Neural crest cell (in vitro differentiated cells): ENCODE measurements around the gene ECT2. TPM values are rescaled to one million over a fixed set of nuclear protein-coding genes. Genes with fewer than 3 reads are reported as not detected.

Experiments
- DNase-seq: peaks from one replicate; pipeline ENCODE4 v3.0.0; 2021; ENCODE audit warnings: low read depth, mixed read lengths, low spot score
- H3K27ac Mint-ChIP-seq: one replicate; pipeline ENCODE4 v1.8.0; 2021; ENCODE audit warnings: mild to moderate bottlenecking, mixed read lengths; ENCODE audit not compliant: unreplicated experiment
- H3K27me3 Mint-ChIP-seq: 2 replicates; pipeline ENCODE4 v1.8.0; 2021; ENCODE audit warnings: low read depth, mild to moderate bottlenecking, mixed read lengths
- H3K36me3 Mint-ChIP-seq: 2 replicates; pipeline ENCODE4 v1.8.0; 2021; ENCODE audit warnings: low read depth, mild to moderate bottlenecking, mixed read lengths
- H3K4me1 Mint-ChIP-seq: 2 replicates; pipeline ENCODE4 v1.8.0; 2021; ENCODE audit warnings: mixed read lengths
- H3K4me3 Mint-ChIP-seq: one replicate; pipeline ENCODE4 v1.8.0; 2021; ENCODE audit warnings: mild to moderate bottlenecking, mixed read lengths
- H3K9me3 Mint-ChIP-seq: 2 replicates; pipeline ENCODE4 v1.8.0; 2021; ENCODE audit warnings: mixed read lengths
- CTCF ChIP-seq: fragments of 200-600 bp; sonication (generic); conservative IDR thresholded peaks from 2 replicates; pipeline ENCODE4 v1.5.0; 2021; ENCODE audit warnings: antibody characterized with exemption, mild to moderate bottlenecking
- total RNA-seq: library from RNA; stranded (reverse); gene quantifications from 2 replicates; pipeline ENCODE4 v1.2.1, GENCODE V29; 2021

ECT2 gene
- total RNA-seq, 1 donor from 2014 or later = 79.6 TPM

- no peak for DNase-seq
- Mint-ChIP-seq H3K9me3 (no peaks in the 10 kb centered on the region), H3K27ac (no peak overlapping the region), H3K36me3 (peaks cover 26% of the 10 kb centered on the region), H3K4me1 (no peaks in the 10 kb centered on the region), H3K4me3 (no peak overlapping the region), H3K27me3 (no peaks in the 10 kb centered on the region)
- TF ChIP-seq CTCF = no peak
These were observed 27.4 kb downstream of the ECT2 start for GRCh38 chr3:172777901-172778300.

- no peaks in the 10 kb centered on the region for H3K27me3 Mint-ChIP-seq
- H3K36me3 Mint-ChIP-seq = peaks cover 8% of the 10 kb centered on the region
- no peak for DNase-seq
- no peak overlapping the region for H3K4me3 Mint-ChIP-seq
- H3K9me3 Mint-ChIP-seq = no peaks in the 10 kb centered on the region
- no peak for TF ChIP-seq CTCF
- H3K4me1 Mint-ChIP-seq = no peaks in the 10 kb centered on the region
- no peak overlapping the region for H3K27ac Mint-ChIP-seq
These were observed 31.7 kb downstream of the ECT2 start for GRCh38 chr3:172782235-172782634.

- no peaks in the 10 kb centered on the region for H3K9me3 Mint-ChIP-seq
- no peaks in the 10 kb centered on the region for H3K27me3 Mint-ChIP-seq
- peaks cover 22% of the 10 kb centered on the region for H3K36me3 Mint-ChIP-seq
- H3K4me1 Mint-ChIP-seq = peaks cover 6% of the 10 kb centered on the region
- TF ChIP-seq CTCF = no peak
- no peak overlapping the region for H3K27ac Mint-ChIP-seq
- no peak overlapping the region for H3K4me3 Mint-ChIP-seq
- DNase-seq = no peak
These were observed 35.5 kb downstream of the ECT2 start for GRCh38 chr3:172786036-172786435.

GRCh38 chr3:172787019-172787418, 36.5 kb downstream of the ECT2 start:
- peaks cover 28% of the 10 kb centered on the region for H3K36me3 Mint-ChIP-seq
- no peaks in the 10 kb centered on the region for H3K9me3 Mint-ChIP-seq

GRCh38 chr3:172787746-172788145, 37.2 kb downstream of the ECT2 start:
- DNase-seq = no peak
- no peak for TF ChIP-seq CTCF
- H3K9me3 Mint-ChIP-seq = no peaks in the 10 kb centered on the region
- H3K36me3 Mint-ChIP-seq = peaks cover 31% of the 10 kb centered on the region
- no peaks in the 10 kb centered on the region for H3K27me3 Mint-ChIP-seq
- no peak overlapping the region for H3K4me3 Mint-ChIP-seq
- no peak overlapping the region for H3K27ac Mint-ChIP-seq
- peaks cover 6% of the 10 kb centered on the region for H3K4me1 Mint-ChIP-seq

More at GRCh38 chr3:172787019-172787418, 36.5 kb downstream of the ECT2 start:
- H3K27me3 Mint-ChIP-seq = no peaks in the 10 kb centered on the region
- peaks cover 6% of the 10 kb centered on the region for H3K4me1 Mint-ChIP-seq
- no peak overlapping the region for H3K27ac Mint-ChIP-seq
- no peak for DNase-seq
- no peak for TF ChIP-seq CTCF
- no peak overlapping the region for H3K4me3 Mint-ChIP-seq

GRCh38 chr3:172799246-172799645, 48.7 kb downstream of the ECT2 start:
- H3K4me1 Mint-ChIP-seq = peaks cover 6% of the 10 kb centered on the region
- no peak overlapping the region for H3K27ac Mint-ChIP-seq
- H3K36me3 Mint-ChIP-seq = peaks cover 10% of the 10 kb centered on the region
- no peaks in the 10 kb centered on the region for H3K9me3 Mint-ChIP-seq
- H3K4me3 Mint-ChIP-seq = no peak overlapping the region
- no peak for TF ChIP-seq CTCF
- no peaks in the 10 kb centered on the region for H3K27me3 Mint-ChIP-seq
- DNase-seq = no peak
